CD4-positive, alpha-beta T cell (primary cell): ENCODE measurements around the gene SARS2. TPM values are rescaled to one million over a fixed set of nuclear protein-coding genes. Genes with fewer than 3 reads are reported as not detected.

ENCODE experiments used
- ATAC-seq: fragments of 200-7000 bp; cut with Tn5 transposase; one replicate; pipeline ENCODE4 v1.10.0; 2022; ENCODE audit warnings: mild to moderate bottlenecking; ENCODE audit not compliant: poor library complexity
- CTCF ChIA-PET: fragments of 350-600 bp; sonication (Branson Sonifier 250); formaldehyde crosslinking; loops from one replicate; lab custom pipeline; 2021; ENCODE audit warnings: antibody characterized with exemption, inconsistent platforms; lab: Charles Lee
- POLR2A ChIA-PET: fragments of 350-600 bp; sonication (Branson Sonifier 250); formaldehyde crosslinking; loops from one replicate; lab custom pipeline; 2021; ENCODE audit warnings: antibody characterized with exemption, inconsistent platforms; lab: Charles Lee
- DNase-seq, 14 experiments: peaks; one replicate each; pipeline ENCODE4 v3.0.0-alpha.2; 2013 to 2020; ENCODE audit warnings: mixed read lengths in 2 of 14
- H3K27ac ChIP-seq, 2 donors: one replicate each; pipeline versions ENCODE4 v1.5.1 to v1.7.0; 2013; ENCODE audit warnings: low read length in 2 of 2, low read depth in 1 of 2, mild to moderate bottlenecking in 1 of 2
- H3K27me3 ChIP-seq, 2 experiments: 1 replicate in 1 of 2; 2 replicates in 1 of 2; pipeline versions ENCODE4 v1.6.1 to v1.7.0; 2013; ENCODE audit warnings: low read length in 2 of 2, control low read depth in 1 of 2, mild to moderate bottlenecking in 1 of 2, moderate library complexity in 1 of 2; ENCODE audit not compliant: insufficient read depth in 2 of 2, control insufficient read depth in 1 of 2
- H3K36me3 ChIP-seq: one replicate; pipeline ENCODE4 v1.6.1; 2013; ENCODE audit warnings: low read length, control low read depth; ENCODE audit not compliant: insufficient read depth
- H3K4me1 ChIP-seq: one replicate; pipeline ENCODE4 v1.6.1; 2013; ENCODE audit warnings: low read length, control low read depth; ENCODE audit not compliant: insufficient read depth
- H3K4me3 ChIP-seq: one replicate; pipeline ENCODE4 v1.5.1; 2013; ENCODE audit warnings: mild to moderate bottlenecking, low read length, moderate library complexity
- H3K9me3 ChIP-seq, 2 experiments: 1 replicate in 1 of 2; 2 replicates in 1 of 2; pipeline versions ENCODE4 v1.6.1 to v1.7.0; 2013; ENCODE audit warnings: low read length in 2 of 2, mild to moderate bottlenecking in 2 of 2, control low read depth in 1 of 2, moderate library complexity in 1 of 2; ENCODE audit not compliant: control insufficient read depth in 1 of 2, insufficient read depth in 1 of 2
- H3K27ac Mint-ChIP-seq: one replicate; pipeline ENCODE4 v1.8.0; 2020; ENCODE audit warnings: mixed read lengths
- H3K27me3 Mint-ChIP-seq: one replicate; pipeline ENCODE4 v1.8.0; 2021; ENCODE audit warnings: mixed read lengths
- H3K36me3 Mint-ChIP-seq: one replicate; pipeline ENCODE4 v1.8.0; 2021; ENCODE audit warnings: low read depth, mixed read lengths
- H3K4me1 Mint-ChIP-seq: one replicate; pipeline ENCODE4 v1.8.0; 2021; ENCODE audit warnings: low read depth, mixed read lengths
- H3K4me3 Mint-ChIP-seq: one replicate; pipeline ENCODE4 v1.8.0; 2020; ENCODE audit warnings: mild to moderate bottlenecking, mixed read lengths
- H3K9me3 Mint-ChIP-seq: one replicate; pipeline ENCODE4 v1.8.0; 2020; ENCODE audit warnings: mixed read lengths
- CTCF ChIP-seq: fragments of 200-600 bp; IDR thresholded peaks from one replicate; pipeline ENCODE4 v1.8.0; 2022; ENCODE audit warnings: antibody characterized with exemption, mild to moderate bottlenecking
- intact Hi-C, 2 experiments: fragments of 100-400 bp; cut with DNase I in 1 of 2; cut with micrococcal nuclease in 1 of 2; formaldehyde crosslinking; loops; one replicate each; pipeline versions ENCODE4 v1.15.1 to v1.9.0; 2023 to 2025; cut with DNase I, micrococcal nuclease
- polyA plus RNA-seq, 2 donors: library from polyadenylated mRNA; unstranded; fragments of 120-200 nt; gene quantifications; one replicate each; pipeline ENCODE4 v1.2.1, GENCODE V29; 2013
- total RNA-seq, 174 experiments: library from RNA in 2 of 174; stranded (reverse) in 2 of 174; gene quantifications; one replicate each; pipeline ENCODE4 v1.2.3 and lab custom pipeline; 2021 to 2026

Gene SARS2, protein sequence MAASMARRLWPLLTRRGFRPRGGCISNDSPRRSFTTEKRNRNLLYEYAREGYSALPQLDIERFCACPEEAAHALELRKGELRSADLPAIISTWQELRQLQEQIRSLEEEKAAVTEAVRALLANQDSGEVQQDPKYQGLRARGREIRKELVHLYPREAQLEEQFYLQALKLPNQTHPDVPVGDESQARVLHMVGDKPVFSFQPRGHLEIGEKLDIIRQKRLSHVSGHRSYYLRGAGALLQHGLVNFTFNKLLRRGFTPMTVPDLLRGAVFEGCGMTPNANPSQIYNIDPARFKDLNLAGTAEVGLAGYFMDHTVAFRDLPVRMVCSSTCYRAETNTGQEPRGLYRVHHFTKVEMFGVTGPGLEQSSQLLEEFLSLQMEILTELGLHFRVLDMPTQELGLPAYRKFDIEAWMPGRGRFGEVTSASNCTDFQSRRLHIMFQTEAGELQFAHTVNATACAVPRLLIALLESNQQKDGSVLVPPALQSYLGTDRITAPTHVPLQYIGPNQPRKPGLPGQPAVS
- 10 to 100 TPM; 18.7 to 22.8 TPM for total RNA-seq
- polyA plus RNA-seq (2013, experiment 1 of 2), result 13.8 TPM
- polyA plus RNA-seq (2013, experiment 2 of 2), result 21.1 TPM
- total RNA-seq (lab: John Stamatoyannopoulos, UW), result 0.71 to 6.3 (median 2.5) reads per million in 172 experiments

- Histone ChIP-seq H3K9me3 (peaks cover 0 to 4% of the 10 kb centered on the region in 2 experiments), H3K4me3 (peak within 1 kb of the TSS; percentile 79), H3K27ac (peak within 1 kb of the TSS; percentile 86 to 87), H3K4me1 (peaks cover 46% of the 10 kb centered on the region), H3K27me3 (no peaks in the 10 kb centered on the region), H3K36me3 (peaks cover 24% of the 10 kb centered on the region)
- peak; percentile 100 for TF ChIP-seq CTCF
- H3K27ac Mint-ChIP-seq, result peak within 1 kb of the TSS; percentile 100
- DNase-seq (peak; percentile 87 to 97 (median 92)), ATAC-seq (peak; percentile 68)
- peaks cover 39% of the 10 kb centered on the region for H3K4me1 Mint-ChIP-seq
- no peaks in the 10 kb centered on the region for H3K9me3 Mint-ChIP-seq
- H3K27me3 Mint-ChIP-seq, result no peaks in the 10 kb centered on the region
- H3K4me3 Mint-ChIP-seq, result peak within 1 kb of the TSS; percentile 99
- POLR2A ChIA-PET, result interaction anchor here (0.9 to 2.8 kb wide), 22 partner anchors 22 to 1023 kb away, joined by 3 to 53 read pairs (median 8); partner anchors contain the start of genes ECH1, EIF3K, FAM98C and GGN
- peaks cover 43% of the 10 kb centered on the region for H3K36me3 Mint-ChIP-seq
- intact Hi-C loops, result loop anchor here (1.0 to 10.0 kb wide), 10 partner anchors 31 to 1025 kb away; partner anchors contain the start of genes FAM98C (in 2 of the 2), NFKBIB (in 2 of the 2), SIRT2 (in 2 of the 2) and EIF3K (in 1 of the 2)
- CTCF ChIA-PET, result interaction anchor here (0.6 to 3.0 kb wide), 27 partner anchors 10 to 1820 kb away, joined by 3 to 46 read pairs (median 4); partner anchors contain the start of genes ACTMAP, ACTN4, ECH1 and EIF3K
Measured at GRCh38 chr19:38929929-38930775, at the start of gene SARS2. TSS of gene SARS2 (minus strand) at chr19:38930763. CDS start at chr19:38930736, 27 bp downstream.

DNA sequence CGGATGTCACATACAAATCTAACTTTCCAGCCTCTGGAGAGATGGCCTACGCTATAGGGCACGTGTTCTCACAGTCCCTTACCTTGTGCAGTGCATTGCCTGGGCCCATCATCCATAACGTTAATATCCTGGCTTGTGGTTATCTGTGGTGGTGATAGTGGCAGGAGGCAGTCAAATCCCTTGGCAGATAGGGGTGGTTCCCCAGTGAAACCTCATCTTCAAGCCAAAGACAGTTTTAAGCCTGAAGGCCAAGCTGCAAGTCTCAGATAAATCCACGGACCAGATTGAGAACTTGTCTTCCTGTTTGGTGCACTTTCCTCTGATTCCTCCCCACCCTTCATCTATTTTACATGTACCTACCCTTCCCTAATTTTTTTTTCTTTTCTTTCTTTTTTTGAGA lies 49.2 kb upstream of the SARS2 start:
- no peak for TF ChIP-seq CTCF
- ATAC-seq (no peak), DNase-seq (no peak)
- Mint-ChIP-seq H3K36me3 (no peaks in the 10 kb centered on the region), H3K9me3 (peaks cover 2% of the 10 kb centered on the region), H3K4me3 (no peak overlapping the region), H3K27me3 (peaks cover 41% of the 10 kb centered on the region), H3K4me1 (peaks cover 9% of the 10 kb centered on the region), H3K27ac (no peak overlapping the region)
- Histone ChIP-seq H3K27ac (no peak overlapping the region), H3K4me1 (peaks cover 10% of the 10 kb centered on the region), H3K4me3 (no peak overlapping the region), H3K9me3 (peaks cover 0 to 18% of the 10 kb centered on the region in 2 experiments), H3K36me3 (no peaks in the 10 kb centered on the region), H3K27me3 (peaks cover 17 to 18% of the 10 kb centered on the region in 2 experiments)
- intact Hi-C loops, result no loop called here
- ChIA-PET POLR2A (interaction anchor here (0.5 kb wide), 1 partner anchor 13 kb away, joined by 5 read pairs; no protein-coding TSS in a partner anchor), CTCF (no interaction called here)

DNA sequence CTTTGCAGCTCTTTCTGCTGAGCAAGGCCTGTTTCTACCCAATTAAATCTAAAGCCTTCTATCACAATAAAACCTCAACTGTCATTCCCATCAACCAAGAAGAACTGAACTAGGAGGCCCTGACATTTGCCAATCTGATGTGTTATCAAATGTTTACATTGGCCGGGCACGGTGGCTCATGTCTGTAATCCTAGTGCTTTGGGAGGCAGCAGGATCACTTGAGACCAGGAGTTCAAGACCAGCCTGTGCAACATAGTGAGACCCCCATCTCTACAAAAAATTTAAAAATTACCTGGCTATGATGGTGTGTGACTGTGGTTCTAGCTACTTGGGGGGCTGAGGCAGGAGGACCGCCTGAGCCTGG lies 47.7 kb upstream of the SARS2 start:
- Histone ChIP-seq H3K27me3 (peaks cover 18 to 22% of the 10 kb centered on the region in 2 experiments), H3K27ac (no peak overlapping the region), H3K36me3 (no peaks in the 10 kb centered on the region), H3K4me1 (peaks cover 10% of the 10 kb centered on the region), H3K4me3 (no peak overlapping the region), H3K9me3 (peaks cover 0 to 18% of the 10 kb centered on the region in 2 experiments)
- no peak overlapping the region for H3K4me3 Mint-ChIP-seq
- H3K9me3 Mint-ChIP-seq, result peaks cover 2% of the 10 kb centered on the region
- intact Hi-C loops, result no loop called here
- H3K27me3 Mint-ChIP-seq, result peaks cover 48% of the 10 kb centered on the region
- DNase-seq (no peak), ATAC-seq (no peak)
- ChIA-PET CTCF (interaction anchor here (0.6 kb wide), 1 partner anchor 186 kb away, joined by 3 read pairs; no protein-coding TSS in a partner anchor), POLR2A (no interaction called here)
- no peaks in the 10 kb centered on the region for H3K36me3 Mint-ChIP-seq
- no peak overlapping the region for H3K27ac Mint-ChIP-seq
- TF ChIP-seq CTCF, result no peak
- peaks cover 9% of the 10 kb centered on the region for H3K4me1 Mint-ChIP-seq
